HUDEP-2 (cell line): ENCODE measurements around the gene RANBP9.
A peak's percentile ranks its signal among the peaks of the same experiment; 100 is the strongest.

Source experiments
- DNase-seq, 76 experiments: peaks; one replicate each; lab custom pipeline; 2025; ENCODE audit not compliant: unreplicated experiment in 76 of 76; lab: John Stamatoyannopoulos, UW

The RANBP9 gene

GRCh38 chr6:13613029-13613594 is 98.5 kb downstream of the RANBP9 start:
- no peak for DNase-seq

- DNase-seq, result peak in 1 of 76 experiments; percentile 6
These were observed 99.9 kb downstream of the RANBP9 start for GRCh38 chr6:13611715-13612114.

GRCh38 chr6:13605634-13606033 is 106.0 kb downstream of the RANBP9 start:
- DNase-seq, result no peak

- no peak for DNase-seq
These were observed 106.9 kb downstream of the RANBP9 start for GRCh38 chr6:13604546-13605416.

- DNase-seq, result no peak
These were observed 107.5 kb downstream of the RANBP9 start for GRCh38 chr6:13604135-13604534.

GRCh38 chr6:13600036-13600435 is 111.6 kb downstream of the RANBP9 start:
- no peak for DNase-seq

GRCh38 chr6:13597073-13597472 is 114.6 kb downstream of the RANBP9 start:
- no peak for DNase-seq

GRCh38 chr6:13593720-13594119 is 117.9 kb downstream of the RANBP9 start:
- no peak for DNase-seq

GRCh38 chr6:13593103-13593502 is 118.5 kb downstream of the RANBP9 start:
- no peak for DNase-seq

- no peak for DNase-seq
These were observed 120.3 kb downstream of the RANBP9 start for GRCh38 chr6:13591205-13591921.

- no peak for DNase-seq
These were observed 121.0 kb downstream of the RANBP9 start for GRCh38 chr6:13590574-13591153.

GRCh38 chr6:13589801-13590200 is 121.8 kb downstream of the RANBP9 start:
- no peak for DNase-seq

GRCh38 chr6:13586603-13587542 is 124.8 kb downstream of the RANBP9 start:
- DNase-seq, result no peak

GRCh38 chr6:13581700-13582229 is 129.9 kb downstream of the RANBP9 start:
- DNase-seq, result no peak

- no peak for DNase-seq
These were observed 131.7 kb downstream of the RANBP9 start for GRCh38 chr6:13579911-13580310.

- no peak for DNase-seq
These were observed 133.7 kb downstream of the RANBP9 start for GRCh38 chr6:13577926-13578325.

- no peak for DNase-seq
These were observed 135.6 kb downstream of the RANBP9 start for GRCh38 chr6:13576017-13576416.

- no peak for DNase-seq
These were observed 136.3 kb downstream of the RANBP9 start for GRCh38 chr6:13575377-13575775.

- DNase-seq, result peak in 75 of 76 experiments; percentile 51 to 98 (median 81)
These were observed 136.9 kb downstream of the RANBP9 start, which contains the start of gene SIRT5 for GRCh38 chr6:13574571-13575376. TSS of gene SIRT5 (plus strand) at chr6:13574601. CDS start at chr6:13584111, 9,510 bp downstream.
